22Rv1 (cell line): ENCODE data around the gene PCDHGA2.
"Not testable (repeated sequence)": the region's sequence is repeated elsewhere in the genome, so short reads cannot be mapped to it uniquely, and the experiment has no call there.

Source experiments
- H3K27ac ChIP-seq: fragments of 450-650 bp; 2 replicates; pipeline ENCODE4 v1.5.1; 2017
- ZFX ChIP-seq: fragments of 450-650 bp; IDR thresholded peaks from 2 replicates; pipeline ENCODE4 v1.6.1; 2017; ENCODE audit warnings: antibody characterized with exemption, borderline replicate concordance
- TF ChIP-seq, protein P1 (sequence below): fragments of 450-650 bp; IDR thresholded peaks from 2 replicates; pipeline ENCODE4 v1.5.1; 2017; ENCODE audit warnings: mild to moderate bottlenecking

Gene PCDHGA2

DNA sequence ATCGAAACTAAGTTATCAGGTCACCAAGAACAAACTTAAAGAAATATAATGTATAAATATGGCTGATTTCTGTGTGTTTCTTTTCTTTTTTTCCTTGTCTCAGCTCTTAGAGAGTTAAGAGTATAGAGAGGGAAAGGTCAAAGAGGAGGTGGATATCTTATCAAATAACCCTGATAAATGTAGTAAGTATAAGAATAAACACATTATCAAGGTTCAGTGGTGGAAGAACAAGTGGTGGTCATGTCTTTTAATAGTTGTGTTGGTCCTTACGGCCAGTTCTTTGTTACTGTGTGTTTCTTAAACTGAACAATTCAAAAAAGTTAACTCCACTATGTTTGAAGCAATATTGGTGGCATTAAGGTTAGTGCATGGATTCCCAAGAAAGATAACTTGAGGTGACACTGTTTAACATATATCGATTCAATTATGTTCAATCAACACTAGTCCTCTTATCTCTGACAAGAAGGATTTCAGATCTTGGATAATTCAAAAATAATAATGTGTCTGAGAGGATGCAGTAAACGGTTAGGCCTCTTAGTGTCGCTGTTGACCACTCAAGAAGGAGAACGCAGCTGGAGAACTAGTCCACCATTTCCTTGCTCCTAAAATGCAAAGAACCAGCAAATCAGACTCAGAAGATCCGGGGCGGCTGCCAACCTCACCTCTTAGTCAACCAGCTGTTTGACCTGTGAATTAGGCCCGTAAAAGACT, 4.8 kb downstream of the PCDHGA2 start, which contains the start of gene PCDHGA3:
Gene PCDHGA3, plus strand, starts transcription at position 588 of the 711 bp plus-strand sequence. CDS start 205 bp downstream, outside the sequence.
- TF ChIP-seq, protein P1, sequence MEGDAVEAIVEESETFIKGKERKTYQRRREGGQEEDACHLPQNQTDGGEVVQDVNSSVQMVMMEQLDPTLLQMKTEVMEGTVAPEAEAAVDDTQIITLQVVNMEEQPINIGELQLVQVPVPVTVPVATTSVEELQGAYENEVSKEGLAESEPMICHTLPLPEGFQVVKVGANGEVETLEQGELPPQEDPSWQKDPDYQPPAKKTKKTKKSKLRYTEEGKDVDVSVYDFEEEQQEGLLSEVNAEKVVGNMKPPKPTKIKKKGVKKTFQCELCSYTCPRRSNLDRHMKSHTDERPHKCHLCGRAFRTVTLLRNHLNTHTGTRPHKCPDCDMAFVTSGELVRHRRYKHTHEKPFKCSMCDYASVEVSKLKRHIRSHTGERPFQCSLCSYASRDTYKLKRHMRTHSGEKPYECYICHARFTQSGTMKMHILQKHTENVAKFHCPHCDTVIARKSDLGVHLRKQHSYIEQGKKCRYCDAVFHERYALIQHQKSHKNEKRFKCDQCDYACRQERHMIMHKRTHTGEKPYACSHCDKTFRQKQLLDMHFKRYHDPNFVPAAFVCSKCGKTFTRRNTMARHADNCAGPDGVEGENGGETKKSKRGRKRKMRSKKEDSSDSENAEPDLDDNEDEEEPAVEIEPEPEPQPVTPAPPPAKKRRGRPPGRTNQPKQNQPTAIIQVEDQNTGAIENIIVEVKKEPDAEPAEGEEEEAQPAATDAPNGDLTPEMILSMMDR, result peak; percentile 74
- TF ChIP-seq ZFX, result no peak
- 0 out of 2 replicates have a peak within 1 kb of the TSS, but pooled peaks have one; percentile 7 for H3K27ac ChIP-seq

DNA sequence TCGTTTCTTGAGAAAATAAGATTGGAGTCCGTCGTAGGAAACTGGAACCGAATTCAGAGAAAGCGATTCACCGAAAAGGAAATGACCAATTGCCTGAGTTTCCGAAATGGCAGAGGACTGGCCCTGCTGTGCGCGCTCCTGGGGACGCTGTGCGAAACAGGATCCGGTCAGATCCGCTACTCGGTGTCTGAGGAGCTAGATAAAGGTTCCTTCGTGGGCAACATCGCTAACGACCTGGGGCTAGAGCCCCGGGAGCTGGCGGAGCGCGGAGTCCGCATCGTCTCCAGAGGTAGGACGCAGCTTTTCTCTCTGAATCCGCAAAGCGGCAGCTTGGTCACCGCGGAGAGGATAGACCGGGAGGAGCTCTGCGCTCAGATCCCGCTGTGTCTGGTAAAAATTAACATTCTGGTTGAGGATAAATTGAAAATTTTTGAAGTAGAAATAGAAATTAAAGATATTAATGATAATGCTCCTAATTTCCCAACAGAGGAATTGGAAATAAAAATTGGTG, 5.4 kb downstream of the PCDHGA2 start:
- TF ChIP-seq, protein P1, result peak; percentile 52
- no peak for TF ChIP-seq ZFX
- 0 out of 2 replicates have a peak overlapping the region, but pooled peaks have one; percentile 7 for H3K27ac ChIP-seq

DNA sequence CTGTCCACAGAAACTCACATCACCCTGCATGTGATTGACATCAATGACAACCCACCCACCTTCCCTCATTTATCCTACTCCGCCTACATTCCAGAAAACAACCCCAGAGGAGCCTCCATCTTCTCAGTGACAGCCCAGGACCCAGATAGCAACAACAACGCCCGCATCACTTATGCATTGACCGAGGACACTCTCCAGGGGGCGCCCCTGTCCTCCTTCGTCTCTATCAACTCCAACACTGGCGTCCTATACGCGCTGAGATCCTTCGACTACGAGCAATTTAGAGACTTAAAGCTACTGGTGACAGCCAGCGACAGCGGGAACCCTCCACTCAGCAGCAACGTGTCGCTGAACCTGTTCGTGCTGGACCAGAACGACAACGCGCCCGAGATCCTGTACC, 6.8 kb downstream of the PCDHGA2 start:
- no peak for TF ChIP-seq ZFX
- TF ChIP-seq, protein P1, result 0 out of 2 replicates have a peak, but pooled peaks have one; percentile 11

DNA sequence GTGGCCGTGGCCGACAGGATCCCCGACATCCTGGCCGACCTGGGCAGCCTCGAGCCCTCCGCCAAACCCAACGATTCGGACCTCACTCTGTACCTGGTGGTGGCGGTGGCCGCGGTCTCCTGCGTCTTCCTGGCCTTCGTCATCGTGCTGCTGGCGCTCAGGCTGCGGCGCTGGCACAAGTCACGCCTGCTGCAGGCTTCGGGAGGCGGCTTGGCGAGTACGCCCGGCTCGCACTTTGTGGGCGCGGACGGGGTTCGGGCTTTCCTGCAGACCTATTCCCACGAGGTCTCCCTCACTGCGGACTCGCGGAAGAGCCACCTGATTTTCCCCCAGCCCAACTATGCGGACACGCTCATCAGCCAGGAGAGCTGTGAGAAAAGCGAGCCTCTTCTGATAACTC, 7.5 kb downstream of the PCDHGA2 start:
- H3K27ac ChIP-seq, result not testable (repeated sequence)

More for the DNA sequence above, 6.8 kb downstream of the PCDHGA2 start:
- no peak overlapping the region for H3K27ac ChIP-seq

DNA sequence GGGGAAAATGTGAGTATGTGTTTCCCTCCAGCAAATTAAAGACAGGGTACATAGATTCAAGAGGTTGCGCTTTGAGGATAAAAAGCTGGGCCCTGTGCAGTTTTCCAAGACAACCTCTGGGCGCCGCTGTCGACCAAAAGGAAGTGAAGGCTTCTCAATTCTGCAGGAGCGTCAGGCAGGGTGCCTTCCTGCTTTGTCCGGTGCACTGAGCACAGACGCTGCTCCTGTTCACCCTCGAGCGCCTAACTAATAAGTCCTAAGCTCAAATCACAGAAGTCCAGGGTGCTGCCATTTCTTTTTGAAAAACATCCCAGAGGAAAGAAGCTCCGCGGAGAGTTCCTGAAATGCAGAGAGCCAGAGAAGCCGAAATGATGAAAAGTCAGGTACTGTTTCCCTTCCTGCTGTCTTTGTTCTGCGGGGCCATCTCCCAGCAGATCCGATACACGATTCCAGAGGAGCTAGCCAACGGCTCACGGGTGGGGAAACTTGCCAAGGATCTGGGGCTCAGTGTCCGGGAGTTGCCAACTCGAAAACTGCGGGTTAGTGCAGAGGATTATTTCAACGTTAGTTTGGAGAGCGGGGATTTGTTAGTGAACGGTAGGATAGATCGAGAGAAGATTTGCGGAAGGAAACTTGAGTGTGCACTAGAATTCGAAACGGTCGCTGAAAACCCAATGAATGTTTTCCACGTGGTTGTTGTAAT, 11.5 kb downstream of the PCDHGA2 start, which contains the start of gene PCDHGB1:
Gene PCDHGB1, plus strand, starts transcription at position 183 of the 703 bp plus-strand sequence. Its CDS starts 162 bp downstream, at position 345.
- TF ChIP-seq ZFX, result no peak
- TF ChIP-seq, protein P1, result peak; percentile 88
- H3K27ac ChIP-seq, result 0 out of 2 replicates have a peak within 1 kb of the TSS, but pooled peaks have one; percentile 37

DNA sequence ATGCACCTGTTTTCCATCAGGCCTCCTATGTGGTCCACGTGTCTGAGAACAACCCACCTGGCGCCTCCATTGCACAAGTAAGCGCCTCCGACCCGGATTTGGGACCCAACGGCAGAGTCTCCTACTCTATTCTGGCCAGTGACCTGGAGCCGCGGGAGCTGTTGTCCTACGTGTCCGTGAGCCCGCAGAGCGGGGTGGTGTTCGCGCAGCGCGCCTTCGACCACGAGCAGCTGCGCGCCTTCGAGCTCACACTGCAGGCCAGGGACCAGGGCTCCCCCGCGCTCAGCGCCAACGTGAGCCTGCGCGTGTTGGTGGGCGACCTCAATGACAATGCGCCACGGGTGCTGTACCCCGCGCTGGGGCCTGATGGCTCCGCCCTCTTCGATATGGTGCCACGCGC, 13.0 kb downstream of the PCDHGA2 start:
- no peak for TF ChIP-seq ZFX
- TF ChIP-seq, protein P1, result no peak
- H3K27ac ChIP-seq, result no peak overlapping the region

DNA sequence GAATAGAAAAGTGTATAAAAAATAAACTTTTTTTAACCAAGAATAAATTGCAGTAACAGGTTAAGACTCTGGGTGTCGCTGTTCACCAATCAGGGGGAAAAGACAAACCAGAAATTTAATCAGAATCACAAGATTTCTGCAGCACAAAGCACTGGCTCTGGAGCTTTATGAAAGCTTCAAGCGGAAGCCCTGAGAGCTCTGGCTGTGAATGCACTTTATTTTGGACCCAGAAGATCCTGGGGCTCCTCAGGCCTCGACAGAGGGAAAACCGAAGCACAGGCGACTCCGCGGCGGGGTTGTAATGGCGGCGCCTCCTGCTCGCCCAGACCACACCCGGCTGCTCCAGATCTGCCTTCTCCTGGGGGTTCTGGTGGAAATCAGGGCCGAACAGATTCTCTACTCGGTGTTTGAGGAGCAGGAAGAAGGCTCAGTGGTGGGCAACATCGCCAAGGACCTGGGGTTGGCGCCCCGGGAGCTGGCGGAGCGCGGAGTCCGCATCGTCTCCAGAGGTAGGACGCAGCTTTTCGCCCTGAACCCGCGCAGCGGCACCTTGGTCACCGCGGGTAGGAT, 16.4 kb downstream of the PCDHGA2 start, which contains the start of gene PCDHGA4:
Gene PCDHGA4, plus strand, starts transcription at position 122 of the 570 bp plus-strand sequence. Its CDS starts 87 bp downstream, at position 209.
- TF ChIP-seq, protein P1, result peak; percentile 45
- TF ChIP-seq ZFX, result no peak
- no peak within 1 kb of the TSS for H3K27ac ChIP-seq
